CD4-positive, alpha-beta T cell treated with Interleukin-15 for 1 hour (primary cell): ENCODE measurements around the gene FXYD1.
A peak's percentile ranks its signal among the peaks of the same experiment; 100 is the strongest.
"Not testable (repeated sequence)": the region's sequence is repeated elsewhere in the genome, so short reads cannot be mapped to it uniquely, and the experiment has no call there.

Source experiments
- DNase-seq: peaks from one replicate; pipeline ENCODE4 v3.0.0-alpha.2; 2020

The FXYD1 gene

DNA sequence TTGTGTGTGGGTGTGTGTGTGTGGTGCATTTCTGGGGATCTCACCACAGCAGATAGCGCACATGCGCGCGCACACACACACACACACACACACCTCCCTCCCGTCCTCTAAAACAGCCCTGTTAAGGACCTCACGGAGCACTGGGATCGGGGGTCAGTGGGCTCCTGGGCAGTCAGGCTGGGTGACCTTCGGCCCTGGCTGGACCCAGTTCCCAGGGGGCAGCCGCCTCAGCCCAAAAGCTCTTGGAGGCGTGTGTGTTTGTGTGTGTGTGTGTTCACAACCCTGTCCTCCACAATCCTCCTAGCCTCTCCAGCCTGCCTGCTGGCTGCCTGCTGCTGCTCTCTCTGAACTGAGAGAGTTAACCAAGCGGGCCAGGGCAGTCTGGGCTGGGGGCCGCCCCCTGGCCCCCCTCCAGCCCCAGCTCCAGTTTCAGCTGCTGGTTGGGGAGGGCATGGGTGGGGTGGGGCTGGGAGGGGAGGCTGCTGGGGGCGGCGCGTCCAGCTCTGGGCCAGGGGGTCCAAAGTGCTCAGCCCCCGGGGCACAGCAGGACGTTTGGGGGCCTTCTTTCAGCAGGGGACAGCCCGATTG is at the start of gene FXYD1:
Gene FXYD1 (plus strand): TSS at position 520 of the 588 bp plus-strand sequence. CDS start 1,256 bp downstream, outside the sequence.
- no peak for DNase-seq

DNA sequence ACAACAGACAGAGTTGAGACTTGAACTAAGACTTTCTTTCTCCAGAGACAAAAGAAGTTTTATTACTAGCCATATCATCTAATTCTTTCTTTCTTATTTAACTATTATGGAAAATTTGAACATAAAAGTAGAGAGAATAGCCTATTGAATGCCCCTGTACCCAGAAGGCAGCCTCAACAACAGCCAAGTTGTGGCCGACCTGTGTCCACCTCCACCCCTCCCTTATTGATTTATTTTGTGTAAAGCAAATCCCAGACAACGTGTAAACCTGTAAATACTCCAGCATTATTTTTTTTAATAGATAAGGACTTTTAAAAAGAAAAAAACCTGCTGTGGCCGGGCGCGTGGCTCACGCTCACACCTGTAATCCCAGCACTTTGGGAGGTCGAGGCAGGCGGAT is 49.1 kb upstream of the FXYD1 start:
- DNase-seq: no peak

DNA sequence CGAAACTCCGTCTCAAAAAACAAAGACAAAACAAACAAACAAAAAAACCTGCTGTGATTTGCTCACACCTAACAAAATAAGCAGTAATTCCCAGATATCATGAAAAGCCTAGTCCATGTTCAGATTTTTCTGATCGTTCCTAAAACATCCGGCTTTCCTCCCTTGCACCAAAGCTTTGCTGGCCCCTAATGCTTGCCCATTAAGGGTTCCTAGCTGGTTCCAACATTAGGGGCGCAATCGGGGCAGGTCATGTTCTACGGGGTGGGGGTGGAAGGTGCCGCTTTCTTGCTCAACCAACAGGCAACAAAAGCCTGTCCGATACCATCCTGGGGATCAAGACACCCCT is 48.5 kb upstream of the FXYD1 start:
- DNase-seq: no peak

DNA sequence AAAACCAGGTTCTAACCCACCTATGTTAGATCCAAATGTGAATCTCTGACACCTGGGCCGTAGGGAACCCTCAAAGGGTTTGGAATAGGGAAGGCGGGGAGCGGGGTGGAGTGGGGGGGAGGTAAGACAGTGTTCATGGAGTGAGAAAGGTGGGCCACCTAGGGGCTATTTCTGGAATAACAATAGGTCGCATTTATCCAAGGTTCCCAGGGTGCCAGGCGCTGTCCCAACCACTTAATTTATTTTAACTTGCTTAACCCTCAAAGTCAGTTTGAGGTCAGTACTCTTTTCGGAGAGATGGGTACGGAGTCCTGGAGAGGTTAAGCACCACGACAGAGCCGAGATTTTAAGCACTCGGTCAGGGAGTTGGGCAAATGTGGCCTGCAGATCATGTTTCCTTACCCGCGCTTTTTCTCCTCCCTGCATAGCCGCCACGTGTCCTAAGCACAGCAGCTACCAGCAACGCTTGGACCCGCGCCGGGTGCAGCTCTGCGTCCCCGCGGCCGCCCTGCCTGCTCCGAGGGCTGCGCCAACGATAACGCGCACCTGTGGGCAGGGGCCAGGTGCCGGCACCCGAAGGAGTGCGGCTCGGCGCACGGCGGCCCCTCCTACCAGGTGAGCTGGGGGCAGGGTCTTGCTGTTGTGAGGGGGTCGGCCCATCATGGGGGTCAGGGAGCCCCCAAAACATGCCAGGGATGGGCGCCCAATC is 48.0 kb upstream of the FXYD1 start:
- peak; percentile 36 for DNase-seq

DNA sequence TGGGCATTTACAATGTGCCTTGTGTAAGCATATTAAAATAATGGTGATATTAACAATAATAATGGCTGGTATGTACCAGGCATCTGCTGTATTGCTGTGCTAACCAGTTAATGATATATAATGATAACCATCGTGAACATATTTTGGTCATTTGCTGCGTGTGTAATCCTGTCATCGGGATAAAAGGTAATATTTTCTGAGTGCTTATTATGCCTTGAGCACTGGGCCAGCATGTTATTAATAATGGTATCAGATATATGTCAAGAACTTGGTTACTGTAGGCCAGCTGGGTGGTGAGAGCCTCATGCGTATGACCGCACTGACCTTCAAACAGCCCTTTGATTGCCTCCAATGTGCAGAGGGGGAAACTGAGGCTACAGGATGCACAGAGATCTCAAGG is 45.2 kb upstream of the FXYD1 start:
- no peak for DNase-seq

DNA sequence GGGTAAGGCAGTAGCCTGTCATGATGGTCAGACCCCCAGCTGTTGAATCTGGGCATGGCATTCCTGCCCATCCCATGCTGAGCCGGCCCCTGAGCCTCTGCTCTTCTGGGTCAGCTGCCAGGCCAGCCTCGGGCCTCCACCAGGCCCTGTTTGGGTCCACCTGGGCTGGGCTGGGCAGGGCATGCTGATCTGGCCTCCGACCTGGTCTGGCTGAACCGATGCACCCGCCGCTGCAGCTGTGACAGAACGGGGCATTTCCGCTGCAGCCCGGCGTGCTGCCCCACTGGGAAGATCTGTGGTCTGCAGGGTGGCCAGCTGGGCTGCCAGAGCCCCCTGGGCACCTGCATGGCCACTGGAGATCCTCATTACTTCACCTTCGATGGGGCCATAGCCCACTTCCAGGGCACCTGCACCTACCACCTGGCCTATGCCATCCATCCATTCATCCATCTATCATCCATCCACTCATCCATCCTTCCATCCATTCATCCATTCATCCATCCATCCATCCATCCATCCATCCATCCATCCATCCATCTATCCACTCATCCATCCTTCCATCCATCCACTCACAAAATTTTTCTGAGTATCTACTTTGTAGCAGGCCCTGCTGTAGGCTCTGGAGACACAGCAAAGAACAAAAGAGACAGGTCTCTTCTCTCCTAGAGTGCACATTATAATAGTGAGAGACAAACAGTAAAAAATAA is 44.5 kb upstream of the FXYD1 start:
- DNase-seq: no peak

DNA sequence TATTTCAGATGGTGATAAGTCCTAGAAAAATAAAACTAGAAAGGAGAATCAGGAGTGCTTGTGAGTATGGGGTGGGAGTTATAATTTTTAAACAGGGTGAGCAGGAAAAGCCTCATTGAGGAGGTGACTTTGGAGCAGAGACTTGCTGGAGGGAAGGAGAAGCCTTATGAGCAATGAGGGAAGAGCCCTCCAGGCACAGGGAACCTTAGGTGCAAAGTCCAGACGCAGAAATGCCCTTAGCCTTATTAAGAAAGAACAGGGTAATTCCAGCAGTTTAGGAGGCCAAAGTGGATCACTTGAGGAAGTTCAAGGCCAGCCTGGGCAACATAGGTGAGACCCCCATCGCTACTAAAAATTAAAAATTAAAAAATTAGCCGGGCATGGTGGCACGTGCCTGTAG is 44.0 kb upstream of the FXYD1 start:
- no peak for DNase-seq

DNA sequence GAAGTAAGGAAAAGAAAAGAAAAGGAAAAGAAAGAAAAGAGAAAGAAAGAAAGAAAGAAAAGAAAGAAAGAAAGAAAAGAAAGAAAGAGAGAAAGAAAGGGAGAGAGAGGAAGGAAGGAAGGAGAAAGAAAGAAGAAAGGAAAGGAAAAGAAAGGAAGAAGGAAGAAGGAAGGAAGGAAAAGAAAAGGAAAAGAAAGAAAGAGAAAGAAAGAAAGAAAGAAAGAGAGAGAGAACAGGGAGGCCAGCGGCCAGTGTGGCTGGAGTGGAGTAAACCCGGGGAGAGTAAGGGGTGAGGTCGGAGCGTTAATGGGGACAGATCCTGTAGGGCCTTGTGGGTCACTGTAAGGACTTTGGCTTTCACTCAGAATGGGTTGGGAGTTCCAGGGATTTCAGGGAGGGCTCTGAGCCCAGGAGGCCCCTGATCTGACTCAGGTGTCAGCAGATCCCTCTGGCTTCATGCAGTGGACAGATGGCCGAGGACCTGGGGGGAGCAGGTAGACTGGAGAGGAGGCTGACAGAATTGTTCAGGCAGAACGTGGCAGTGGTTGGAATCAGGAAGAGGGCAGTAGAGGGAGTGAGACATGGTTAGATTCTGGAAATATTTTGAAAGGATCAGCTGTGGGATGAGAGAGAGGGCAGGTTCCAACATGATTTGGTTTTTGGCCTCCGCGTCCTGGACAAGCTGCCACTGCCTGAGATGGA is 42.8 kb upstream of the FXYD1 start:
- DNase-seq: no peak

DNA sequence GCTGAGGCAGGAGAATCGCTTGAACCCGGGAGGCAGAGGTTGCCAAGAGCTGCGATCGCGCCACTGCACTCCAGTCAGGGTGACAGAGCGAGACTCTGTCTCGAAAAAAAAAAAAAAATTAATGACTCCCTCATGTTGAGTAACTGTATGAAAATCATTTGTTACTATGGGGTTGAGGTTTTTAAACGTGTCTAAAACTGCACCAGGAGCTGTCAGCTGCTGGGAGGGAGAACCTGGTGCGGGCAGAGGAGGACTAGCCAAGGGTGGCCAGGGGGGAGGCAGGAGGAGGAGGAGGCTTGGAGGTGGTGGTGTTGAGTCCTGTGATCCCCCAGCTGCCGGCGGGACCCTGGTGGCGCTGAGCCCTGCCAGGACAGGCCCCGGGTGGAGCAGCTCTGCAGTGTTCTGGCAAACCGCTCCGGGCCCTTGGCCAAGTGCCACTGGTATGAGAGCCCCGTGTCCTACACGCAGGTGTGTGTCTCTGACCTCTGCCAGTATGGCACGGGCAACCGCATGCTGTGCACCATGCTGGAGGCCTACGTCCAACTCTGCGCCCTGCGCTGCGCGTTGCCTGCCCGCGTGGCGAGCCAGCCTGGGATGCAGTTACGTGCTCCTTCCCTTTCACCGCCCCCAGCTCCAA is 40.1 kb upstream of the FXYD1 start:
- no peak for DNase-seq

DNA sequence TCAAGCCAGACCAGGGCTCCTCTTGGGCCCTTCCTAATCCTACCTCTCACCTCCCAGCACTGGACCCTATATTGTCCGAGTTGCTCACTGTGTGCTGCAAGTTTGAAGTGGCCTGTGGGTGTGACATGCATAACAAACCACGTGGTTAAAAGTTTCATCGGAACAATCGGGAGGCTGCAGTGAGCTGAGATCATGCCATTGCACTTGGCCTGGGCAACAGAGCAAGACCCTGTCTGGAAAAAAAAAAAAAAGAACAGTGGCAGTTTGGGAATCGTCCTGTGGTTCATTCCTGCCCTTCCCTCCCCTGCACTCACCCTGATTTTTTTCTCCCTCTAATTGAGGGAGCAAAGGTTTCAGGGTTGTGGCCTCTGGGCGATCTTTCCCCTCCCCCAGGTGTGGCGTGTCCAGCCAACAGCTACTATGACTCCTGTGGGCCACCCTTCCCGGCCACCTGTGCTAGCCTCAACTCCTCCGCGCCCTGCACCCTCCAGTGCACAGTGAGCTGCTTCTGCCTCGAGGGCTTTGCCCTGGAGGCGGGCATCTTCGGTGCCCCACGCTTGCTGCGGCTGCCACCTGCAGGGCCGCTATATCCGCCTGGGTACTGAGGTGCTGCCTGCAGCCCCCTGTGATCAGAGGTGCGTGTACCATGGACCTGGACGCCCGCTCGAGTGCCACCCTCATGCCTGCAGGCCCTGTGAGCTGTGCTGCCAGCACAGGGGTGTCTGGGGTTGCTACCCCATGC is 39.3 kb upstream of the FXYD1 start:
- DNase-seq: no peak

DNA sequence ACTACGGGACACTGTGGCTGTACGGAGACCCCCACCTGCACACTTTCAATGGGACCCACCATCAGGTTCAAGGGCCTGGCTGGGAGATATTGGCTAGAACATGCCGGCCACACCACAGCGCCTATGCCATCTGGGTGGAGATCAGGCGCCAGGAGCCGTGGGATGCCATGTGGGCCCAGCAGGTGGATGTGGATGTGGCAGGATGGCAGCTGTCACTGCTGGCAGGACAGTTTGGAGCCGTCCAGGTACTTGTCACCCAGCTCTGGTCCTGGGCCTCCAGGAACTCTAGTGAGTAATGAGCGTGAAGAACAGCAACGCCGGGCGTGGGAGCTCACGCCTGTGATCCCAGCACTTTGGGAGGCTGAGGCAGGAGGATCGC is 38.7 kb upstream of the FXYD1 start:
- no peak for DNase-seq

DNA sequence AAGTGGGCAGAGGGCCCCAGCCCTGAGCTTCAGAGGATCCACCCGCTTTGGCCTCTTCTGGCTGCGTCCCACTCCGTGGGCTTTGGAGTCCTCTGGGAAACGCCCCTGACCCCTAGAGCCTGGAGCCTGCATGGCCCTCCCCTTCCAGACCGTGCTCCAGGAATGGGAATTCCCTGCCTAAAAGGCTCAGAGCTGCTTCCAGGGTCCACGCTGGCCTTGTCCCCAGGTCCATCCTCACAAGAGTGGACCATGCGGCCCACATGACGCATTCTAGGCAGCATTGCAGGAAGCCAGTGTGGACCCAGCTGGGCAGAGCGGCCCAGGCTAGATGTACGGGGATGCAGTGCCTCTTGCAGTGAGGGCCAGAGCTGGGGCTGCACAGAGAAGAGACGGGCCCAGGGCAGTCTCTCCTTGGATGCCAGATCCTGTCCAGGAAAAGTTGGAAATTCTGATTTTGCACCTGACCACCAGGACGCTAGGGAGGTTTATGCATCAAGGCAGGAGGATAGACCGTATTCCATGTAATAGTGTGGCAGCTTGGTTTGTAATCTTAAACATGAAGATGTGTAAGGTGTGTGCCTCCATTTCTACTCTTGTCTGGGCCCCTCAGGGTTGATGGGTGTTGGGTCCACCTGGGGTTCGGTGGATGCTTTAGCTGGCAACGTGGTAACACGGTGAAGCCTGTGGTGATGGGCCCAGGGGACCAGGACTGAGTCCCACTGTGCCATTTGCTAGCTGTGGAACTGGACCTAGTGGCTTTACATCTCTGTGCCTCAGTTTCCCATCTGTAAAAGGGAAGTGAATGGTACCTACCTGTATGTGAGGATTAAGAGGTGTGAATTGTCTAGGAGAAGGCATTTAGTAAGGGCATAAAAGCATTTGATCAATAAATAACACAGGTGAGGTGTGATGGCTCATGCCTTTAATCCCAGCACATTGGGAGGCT is 37.8 kb upstream of the FXYD1 start:
- no peak for DNase-seq

DNA sequence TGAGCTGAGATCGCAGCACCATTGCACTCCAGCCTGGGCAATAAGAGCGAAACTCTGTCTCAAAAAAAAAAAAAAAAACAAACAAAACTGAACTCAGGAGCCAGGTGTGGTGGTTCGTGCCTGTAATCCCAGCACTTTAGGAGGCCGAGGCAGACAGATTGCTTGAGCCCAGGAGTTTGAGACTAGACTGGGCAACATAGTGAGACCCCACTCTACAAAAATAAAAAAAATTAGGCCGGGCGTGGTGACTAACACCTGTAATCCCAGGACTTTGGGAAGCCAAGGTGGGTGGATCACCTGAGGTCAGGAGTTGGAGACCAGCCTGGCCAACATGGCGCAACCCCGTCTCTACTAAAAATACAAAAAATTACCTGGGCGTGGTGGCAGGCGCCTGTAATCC is 36.7 kb upstream of the FXYD1 start:
- DNase-seq: not testable (repeated sequence)

DNA sequence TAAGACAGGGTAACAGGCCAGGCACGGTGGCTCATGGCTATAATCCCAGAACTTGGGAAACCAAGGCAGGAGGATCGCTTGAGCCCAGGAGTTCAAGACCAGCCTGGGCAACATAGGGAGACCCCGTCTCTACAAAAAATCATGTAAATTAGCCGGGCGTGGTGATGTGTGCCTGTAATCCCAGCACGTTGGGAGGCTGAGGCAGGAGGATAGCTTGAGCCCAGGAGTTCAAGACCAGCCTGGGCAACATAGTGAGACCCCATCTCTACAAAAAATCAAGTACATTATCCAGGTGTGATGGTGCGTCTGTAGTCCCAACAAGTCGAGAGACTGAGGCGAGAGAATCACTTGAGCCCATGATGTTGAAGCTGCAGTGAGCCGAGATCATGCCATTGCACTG is 35.0 kb upstream of the FXYD1 start:
- DNase-seq: not testable (repeated sequence)

DNA sequence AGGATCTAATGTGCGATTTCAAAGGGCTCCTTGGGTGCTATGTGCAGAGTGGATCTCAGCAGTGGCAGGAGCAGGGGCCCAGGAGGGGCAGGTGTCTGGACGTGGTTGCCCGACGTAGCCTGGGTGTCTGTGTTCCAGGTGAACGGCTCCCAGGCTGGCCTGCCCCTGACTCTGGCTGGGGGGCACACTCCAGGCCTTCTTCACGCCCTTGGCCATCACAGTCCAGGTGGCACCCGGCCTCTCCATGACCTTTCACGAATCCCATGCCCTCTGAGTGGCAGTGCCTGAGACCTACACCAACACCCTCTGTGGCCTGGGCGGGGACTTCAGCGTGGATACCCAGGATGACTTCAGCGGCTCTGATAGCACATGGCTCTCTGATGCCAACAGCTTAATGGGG is 34.3 kb upstream of the FXYD1 start:
- DNase-seq: no peak

DNA sequence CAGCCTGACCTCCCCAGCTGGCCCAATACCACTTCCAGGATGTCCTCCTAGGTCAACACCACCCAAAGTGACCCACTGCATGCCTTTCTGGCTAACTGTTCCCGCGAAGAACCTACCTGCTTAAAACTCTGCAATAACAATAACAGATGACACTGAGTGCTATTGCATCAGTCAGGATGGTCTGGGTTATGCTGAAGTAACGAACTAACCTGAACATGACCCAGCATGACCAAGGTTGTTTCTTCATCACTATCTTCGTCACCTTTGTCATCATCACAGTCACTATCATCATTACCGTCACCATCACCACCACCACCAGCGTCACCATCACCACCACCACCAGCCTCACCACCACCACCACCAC is 33.6 kb upstream of the FXYD1 start:
- no peak for DNase-seq

DNA sequence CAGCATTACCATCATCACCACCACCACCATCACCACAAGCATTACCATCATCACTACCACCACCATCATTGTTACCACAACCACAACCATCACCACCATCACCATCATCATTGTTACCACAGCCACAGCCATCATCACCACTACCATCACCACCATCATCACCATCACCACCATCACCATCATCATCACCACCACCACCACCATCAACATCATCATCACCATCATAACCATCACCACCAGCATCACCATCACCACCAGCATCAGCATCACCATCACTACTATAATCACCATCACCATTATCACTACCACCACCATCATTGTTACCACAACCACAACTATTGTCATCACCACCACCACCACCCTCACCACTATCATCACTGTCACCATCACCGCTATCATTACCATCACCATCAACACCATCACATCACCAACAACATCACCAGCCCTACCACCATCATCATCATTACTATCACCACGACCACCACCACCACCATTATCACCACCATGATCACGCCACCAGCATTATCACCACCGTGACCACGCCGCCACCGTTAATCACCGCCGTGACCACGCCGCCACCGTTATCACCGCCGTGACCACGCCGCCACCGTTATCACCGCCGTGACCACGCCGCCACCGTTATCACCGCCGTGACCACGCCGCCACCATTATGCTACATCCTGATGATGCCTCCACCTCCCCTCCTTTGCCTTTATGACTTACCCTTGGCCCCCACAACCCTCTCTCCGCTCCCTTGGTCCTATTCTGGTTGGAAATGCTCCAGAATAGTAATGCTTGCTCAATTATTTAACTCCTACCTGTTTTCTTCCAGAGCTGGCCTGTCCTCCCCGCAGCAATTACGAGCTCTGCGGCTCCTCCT is 33.0 kb upstream of the FXYD1 start:
- no peak for DNase-seq

DNA sequence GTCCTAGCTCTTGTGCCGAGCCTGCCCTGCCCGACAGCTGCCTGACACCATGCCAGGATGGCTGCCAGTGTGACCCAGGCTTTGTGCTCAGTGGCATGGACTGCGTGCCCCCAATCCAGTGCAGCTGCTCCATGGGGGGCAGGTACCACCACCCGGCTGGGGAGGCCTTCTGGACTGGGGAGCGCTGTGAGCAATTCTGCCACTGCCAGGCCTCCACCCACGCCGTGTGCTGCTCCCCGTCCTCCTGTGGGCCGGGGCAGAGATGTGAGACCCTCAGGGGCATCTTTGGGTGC is 32.4 kb upstream of the FXYD1 start:
- DNase-seq: no peak

DNA sequence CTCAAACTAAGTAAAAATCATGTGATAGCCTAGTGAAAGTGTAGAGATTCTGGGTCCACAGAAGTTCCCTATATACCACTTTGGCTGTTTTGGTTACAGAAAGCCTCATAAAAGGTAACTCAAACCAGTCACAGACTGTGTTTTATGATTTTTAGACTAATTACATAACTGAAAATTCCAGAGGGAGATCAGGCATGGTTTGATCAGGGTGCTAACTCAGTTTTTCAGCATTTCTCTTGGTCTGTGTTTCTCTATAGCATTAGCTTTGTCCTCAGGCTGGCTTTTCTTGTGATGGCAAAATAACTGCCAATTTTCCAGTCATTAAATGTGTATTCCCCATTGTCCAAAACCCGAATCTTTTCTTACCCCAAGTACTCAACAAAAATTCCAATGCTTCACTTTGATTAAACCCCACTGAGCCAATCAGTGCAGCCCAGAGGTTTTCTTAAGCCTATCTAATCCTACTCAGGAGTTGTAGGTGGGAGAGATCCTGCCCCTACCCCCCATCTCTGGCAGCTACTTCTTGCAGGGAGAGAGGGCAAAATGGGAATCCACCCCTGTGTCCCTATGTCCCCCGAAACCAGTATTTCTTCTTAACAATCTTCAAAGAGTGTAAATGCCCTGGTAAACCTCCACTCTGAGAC is 31.6 kb upstream of the FXYD1 start:
- no peak for DNase-seq

DNA sequence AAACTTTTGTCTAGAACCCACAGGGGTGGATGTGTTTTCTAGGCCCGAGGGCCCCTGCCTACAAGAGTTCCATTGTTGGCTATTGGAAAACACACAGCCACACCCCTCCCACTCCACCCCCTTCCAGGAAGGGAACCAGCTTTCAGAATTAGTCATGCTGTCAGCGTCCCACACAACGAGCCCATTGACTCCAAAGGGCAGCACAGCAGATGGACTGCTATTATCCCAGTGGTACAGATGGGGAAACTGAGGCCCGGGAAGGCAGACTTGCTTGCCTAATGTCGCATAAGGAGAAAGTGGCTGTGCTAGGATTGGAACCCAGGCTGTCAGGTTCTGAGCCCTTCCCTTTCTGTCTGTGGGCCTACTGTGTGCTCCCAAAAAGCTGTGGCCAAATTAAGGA is 31.1 kb upstream of the FXYD1 start:
- DNase-seq: no peak
